ENCODE data around the gene NUTM1. TPM values are rescaled to one million over a fixed set of nuclear protein-coding genes. Genes with fewer than 3 reads are reported as not detected.

NUTM1 gene
- total and polyA plus RNA-seq, 7 donors = 0.01 TPM; not detected in 6

- DNase-seq (no peak), ATAC-seq (no peak)
- no peaks in the 10 kb centered on the region for H3K27me3 ChIP-seq (ENCODE audit: insufficient read depth in 3 of 3, low read length in 2 of 3)
- intact Hi-C loops (cut with DNase I) = no loop called here
- H3K9me3 ChIP-seq = no peaks in the 10 kb centered on the region
- peaks cover 9% of the 10 kb centered on the region for H3K4me1 ChIP-seq
- no peak for TF ChIP-seq CTCF (IDR thresholded peaks at IDR 0.05)
- WGBS, 3 donors = 77 to 86% (median 80%) methylated on average over 16 of the region's 16 CpGs
- H3K4me3 ChIP-seq = peak overlapping the region; percentile 98
- no peak overlapping the region for H3K27ac ChIP-seq
- H3K36me3 ChIP-seq (ENCODE audit: insufficient read depth in 1 of 2, low read depth in 1 of 2) = peaks cover 0 to 26% of the 10 kb centered on the region in 2 donors
Measured at GRCh38 chr15:34365091-34365825, 22.1 kb downstream of the NUTM1 start.

- Histone ChIP-seq H3K27me3 (ENCODE audit: insufficient read depth in 3 of 3, low read length in 2 of 3) (no peaks in the 10 kb centered on the region), H3K36me3 (ENCODE audit: insufficient read depth in 1 of 2, low read depth in 1 of 2) (peaks cover 0 to 20% of the 10 kb centered on the region in 2 donors), H3K27ac (peak overlapping the region; percentile 97), H3K9me3 (no peaks in the 10 kb centered on the region), H3K4me3 (peak overlapping the region; percentile 98), H3K4me1 (peaks cover 9% of the 10 kb centered on the region)
- ATAC-seq = no peak
- no peak for DNase-seq
- intact Hi-C loops (cut with DNase I) = no loop called here
- TF ChIP-seq CTCF (IDR thresholded peaks at IDR 0.05) = no peak
- WGBS, 3 donors = 35 to 42% (median 42%) methylated on average over 5 of the region's 5 CpGs
Measured at GRCh38 chr15:34365836-34366235, 22.7 kb downstream of the NUTM1 start.

GRCh38 chr15:34366271-34367065 lies 23.4 kb downstream of the NUTM1 start:
- H3K27me3 ChIP-seq (ENCODE audit: insufficient read depth in 3 of 3, low read length in 2 of 3) = no peaks in the 10 kb centered on the region
- peaks cover 0 to 15% of the 10 kb centered on the region in 2 donors for H3K36me3 ChIP-seq (ENCODE audit: insufficient read depth in 1 of 2, low read depth in 1 of 2)
- WGBS, 3 donors = 0 to 1% (median 0%) methylated on average over 32 to 37 of the region's 37 CpGs
- intact Hi-C loops (cut with DNase I) = loop anchor here in 1 of 2 donors (1.0 kb wide), 2 partner anchors 23 to 124 kb away; partner anchors contain the start of genes NOP10 and NUTM1
- DNase-seq (peak; percentile 56 to 72), ATAC-seq (peak; percentile 27 to 43 (median 30))
- no peaks in the 10 kb centered on the region for H3K9me3 ChIP-seq
- peak overlapping the region; percentile 97 for H3K27ac ChIP-seq
- no peak for TF ChIP-seq CTCF (IDR thresholded peaks at IDR 0.05)
- peaks cover 9% of the 10 kb centered on the region for H3K4me1 ChIP-seq
- H3K4me3 ChIP-seq = peak overlapping the region; percentile 98

GRCh38 chr15:34367101-34368081 lies 24.3 kb downstream of the NUTM1 start, which contains the start of gene LPCAT4:
LPCAT4 (minus strand) TSS chr15:34367196; CDS start chr15:34367100, 96 bp downstream.
- ATAC-seq (peak; percentile 94 to 96 (median 96)), DNase-seq (peak; percentile 87 to 93)
- Histone ChIP-seq H3K9me3 (no peaks in the 10 kb centered on the region), H3K27ac (peak within 1 kb of the TSS; percentile 97), H3K27me3 (ENCODE audit: insufficient read depth in 3 of 3, low read length in 2 of 3) (no peaks in the 10 kb centered on the region), H3K4me1 (peaks cover 9% of the 10 kb centered on the region), H3K4me3 (peak within 1 kb of the TSS; percentile 98), H3K36me3 (ENCODE audit: insufficient read depth in 1 of 2, low read depth in 1 of 2) (peaks cover 0 to 15% of the 10 kb centered on the region in 2 donors)
- TF ChIP-seq CTCF (IDR thresholded peaks at IDR 0.05) = peak; percentile 95
- 0 to 1% (median 0%) methylated on average over 43 to 80 of the region's 80 CpGs for WGBS, 3 donors
- intact Hi-C loops (cut with DNase I) = loop anchor here in 1 of 2 donors (1.0 kb wide), 2 partner anchors 24 to 125 kb away; partner anchors contain the start of genes NOP10 and NUTM1

Measured in psoas muscle (tissue), 8 donors.